ENCODE results near the gene KRT84.

KRT84 gene

GRCh38 chr12:52427083-52427482 lies 41.6 kb upstream of the KRT84 start:
- TF ChIP-seq MAX (IDR thresholded peaks at IDR 0.05; ENCODE audit: low read depth, low read length), result no peak
- no peak for TF ChIP-seq POLR2A (IDR thresholded peaks at IDR 0.05; ENCODE audit: extremely low read depth, insufficient read length)
- TF ChIP-seq, protein P1, sequence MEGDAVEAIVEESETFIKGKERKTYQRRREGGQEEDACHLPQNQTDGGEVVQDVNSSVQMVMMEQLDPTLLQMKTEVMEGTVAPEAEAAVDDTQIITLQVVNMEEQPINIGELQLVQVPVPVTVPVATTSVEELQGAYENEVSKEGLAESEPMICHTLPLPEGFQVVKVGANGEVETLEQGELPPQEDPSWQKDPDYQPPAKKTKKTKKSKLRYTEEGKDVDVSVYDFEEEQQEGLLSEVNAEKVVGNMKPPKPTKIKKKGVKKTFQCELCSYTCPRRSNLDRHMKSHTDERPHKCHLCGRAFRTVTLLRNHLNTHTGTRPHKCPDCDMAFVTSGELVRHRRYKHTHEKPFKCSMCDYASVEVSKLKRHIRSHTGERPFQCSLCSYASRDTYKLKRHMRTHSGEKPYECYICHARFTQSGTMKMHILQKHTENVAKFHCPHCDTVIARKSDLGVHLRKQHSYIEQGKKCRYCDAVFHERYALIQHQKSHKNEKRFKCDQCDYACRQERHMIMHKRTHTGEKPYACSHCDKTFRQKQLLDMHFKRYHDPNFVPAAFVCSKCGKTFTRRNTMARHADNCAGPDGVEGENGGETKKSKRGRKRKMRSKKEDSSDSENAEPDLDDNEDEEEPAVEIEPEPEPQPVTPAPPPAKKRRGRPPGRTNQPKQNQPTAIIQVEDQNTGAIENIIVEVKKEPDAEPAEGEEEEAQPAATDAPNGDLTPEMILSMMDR (IDR thresholded peaks at IDR 0.05; ENCODE audit: low read depth, low read length), result no peak
- no peak for TF ChIP-seq MYC (IDR thresholded peaks at IDR 0.05; ENCODE audit: low read depth, low read length)

DNA sequence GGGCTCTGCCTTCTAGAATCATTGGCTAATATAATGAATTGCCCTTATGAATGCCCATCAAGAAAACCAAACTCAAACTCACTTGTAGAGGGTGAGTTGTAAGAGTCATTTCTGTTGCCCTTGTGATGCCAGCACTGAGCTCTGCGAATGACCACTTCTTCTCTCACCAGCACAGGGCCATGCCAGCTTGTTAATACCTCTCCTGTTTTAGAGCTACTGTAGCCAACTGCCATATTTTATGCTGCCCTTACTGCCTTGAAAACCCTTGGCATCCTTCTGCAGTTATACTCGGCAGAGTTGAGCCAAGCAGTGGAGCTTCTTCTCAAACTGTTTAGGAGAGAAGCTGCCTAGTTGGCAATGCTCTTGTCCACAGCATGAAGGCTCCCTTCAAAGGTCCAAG lies 40.6 kb upstream of the KRT84 start:
- no peak for DNase-seq (ENCODE audit: low read depth)
- no peak overlapping the region for H3K4me3 ChIP-seq (ENCODE audit: low read depth, low read length)
- no peak for TF ChIP-seq MAX (IDR thresholded peaks at IDR 0.05; ENCODE audit: low read depth, low read length)
- TF ChIP-seq POLR2A (IDR thresholded peaks at IDR 0.05; ENCODE audit: extremely low read depth, insufficient read length), result no peak
- TF ChIP-seq, protein P1 (IDR thresholded peaks at IDR 0.05; ENCODE audit: low read depth, low read length), result no peak
- TF ChIP-seq MYC (IDR thresholded peaks at IDR 0.05; ENCODE audit: low read depth, low read length), result no peak

More at GRCh38 chr12:52427083-52427482, 41.6 kb upstream of the KRT84 start:
- H3K4me3 ChIP-seq (ENCODE audit: low read depth, low read length), result no peak overlapping the region
- no peak for DNase-seq (ENCODE audit: low read depth)

DNA sequence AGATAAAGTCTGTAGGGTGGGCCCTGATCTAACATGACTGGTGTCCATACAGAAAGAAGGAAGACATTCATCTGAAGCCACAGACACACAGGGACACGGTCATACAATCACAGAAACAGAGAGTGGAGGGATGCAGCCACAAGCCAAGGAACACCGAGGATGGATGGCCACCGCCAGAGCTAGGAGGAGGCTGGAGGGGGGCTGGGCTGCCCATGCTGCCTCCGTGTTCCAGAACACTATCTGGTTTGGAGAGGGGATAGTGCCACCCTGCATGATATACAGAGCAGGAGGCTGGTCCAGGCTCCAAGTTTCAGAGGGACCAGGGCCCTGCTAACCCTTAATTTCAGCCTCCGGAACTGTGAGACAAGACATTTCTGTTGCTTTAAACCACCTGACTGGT lies 40.0 kb upstream of the KRT84 start:
- TF ChIP-seq, protein P1 (IDR thresholded peaks at IDR 0.05; ENCODE audit: low read depth, low read length), result no peak
- no peak for TF ChIP-seq POLR2A (IDR thresholded peaks at IDR 0.05; ENCODE audit: extremely low read depth, insufficient read length)
- no peak for TF ChIP-seq MAX (IDR thresholded peaks at IDR 0.05; ENCODE audit: low read depth, low read length)
- no peak for TF ChIP-seq MYC (IDR thresholded peaks at IDR 0.05; ENCODE audit: low read depth, low read length)
- DNase-seq (ENCODE audit: low read depth), result no peak
- no peak overlapping the region for H3K4me3 ChIP-seq (ENCODE audit: low read depth, low read length)

DNA sequence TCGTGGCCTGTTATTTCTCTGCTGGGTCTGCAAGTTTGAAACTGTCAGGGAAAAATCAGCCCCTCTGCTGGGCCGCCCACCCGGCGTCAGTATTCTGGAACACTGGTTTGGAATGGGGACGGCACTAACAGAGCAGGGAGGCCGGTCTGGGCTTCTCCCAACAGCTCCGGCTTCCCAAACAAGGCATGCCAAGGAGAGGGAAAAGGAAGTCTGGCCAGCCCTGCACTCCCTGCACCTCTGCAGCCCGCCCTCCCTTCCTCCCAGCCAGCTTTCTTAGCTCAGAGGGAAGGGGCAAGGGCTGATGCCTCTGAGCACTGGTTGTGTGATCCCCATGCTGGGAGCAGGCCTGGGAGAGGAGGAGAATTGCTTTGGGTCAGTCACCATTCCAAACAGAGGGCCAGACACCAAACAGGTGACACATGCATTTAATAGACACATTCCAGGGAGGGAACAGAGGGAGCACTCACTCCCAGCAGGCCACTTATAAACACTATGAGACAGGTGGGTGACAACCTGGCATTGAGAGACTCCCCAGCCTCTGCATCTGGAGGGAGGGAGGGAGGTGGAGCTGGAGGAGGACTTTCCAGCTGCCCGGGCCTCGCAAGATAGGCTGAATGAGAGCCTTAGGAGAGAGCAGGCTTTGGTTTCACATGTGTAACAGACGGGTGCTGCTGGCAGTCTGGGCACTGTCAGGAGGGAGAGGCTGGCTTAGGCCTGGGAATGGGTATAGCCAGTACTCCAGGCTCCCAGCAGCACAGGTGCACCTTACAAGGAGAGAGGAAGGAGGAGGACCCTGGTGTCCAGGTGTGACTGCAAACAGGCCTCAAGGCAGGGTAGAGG lies 38.4 kb upstream of the KRT84 start:
- no peak for DNase-seq (ENCODE audit: low read depth)
- no peak overlapping the region for H3K4me3 ChIP-seq (ENCODE audit: low read depth, low read length)
- no peak for TF ChIP-seq MAX (IDR thresholded peaks at IDR 0.05; ENCODE audit: low read depth, low read length)
- TF ChIP-seq, protein P1 (IDR thresholded peaks at IDR 0.05; ENCODE audit: low read depth, low read length), result no peak
- TF ChIP-seq MYC (IDR thresholded peaks at IDR 0.05; ENCODE audit: low read depth, low read length), result no peak
- TF ChIP-seq POLR2A (IDR thresholded peaks at IDR 0.05; ENCODE audit: extremely low read depth, insufficient read length), result no peak

GRCh38 chr12:52423035-52423434 lies 37.6 kb upstream of the KRT84 start:
- no peak overlapping the region for H3K4me3 ChIP-seq (ENCODE audit: low read depth, low read length)
- DNase-seq (ENCODE audit: low read depth), result no peak
- TF ChIP-seq MAX (IDR thresholded peaks at IDR 0.05; ENCODE audit: low read depth, low read length), result no peak
- TF ChIP-seq, protein P1 (IDR thresholded peaks at IDR 0.05; ENCODE audit: low read depth, low read length), result no peak
- TF ChIP-seq POLR2A (IDR thresholded peaks at IDR 0.05; ENCODE audit: extremely low read depth, insufficient read length), result no peak
- TF ChIP-seq MYC (IDR thresholded peaks at IDR 0.05; ENCODE audit: low read depth, low read length), result no peak

All from NB4 (cell line).